ENCODE measurements around the gene SYNE2.

SYNE2 gene

GRCh38 chr14:63890553-63890952 is 37.7 kb downstream of the SYNE2 start:
- Histone ChIP-seq H3K27me3 (replicated peaks; ENCODE audit: control insufficient read depth, insufficient read depth, low read length, poor library complexity, severe bottlenecking) (no peaks in the 10 kb centered on the region), H3K4me3 (ENCODE audit: insufficient read depth, low read depth, low read length, poor library complexity, severe bottlenecking) (no peak overlapping the region), H3K9me3 (ENCODE audit: control insufficient read depth, low read length) (no peaks in the 10 kb centered on the region), H3K27ac (ENCODE audit: insufficient read depth, low read length, poor library complexity, severe bottlenecking) (no peak overlapping the region), H3K36me3 (ENCODE audit: control insufficient read depth, insufficient read depth, low read length) (no peaks in the 10 kb centered on the region), H3K4me1 (ENCODE audit: control insufficient read depth, insufficient read depth, low read length, poor library complexity, severe bottlenecking) (no peaks in the 10 kb centered on the region)
- DNase-seq, result no peak

- H3K27ac ChIP-seq (ENCODE audit: insufficient read depth, low read length, poor library complexity, severe bottlenecking), result no peak overlapping the region
- no peaks in the 10 kb centered on the region for H3K36me3 ChIP-seq (ENCODE audit: control insufficient read depth, insufficient read depth, low read length)
- H3K4me3 ChIP-seq (ENCODE audit: insufficient read depth, low read depth, low read length, poor library complexity, severe bottlenecking), result no peak overlapping the region
- DNase-seq, result no peak
- H3K27me3 ChIP-seq (replicated peaks; ENCODE audit: control insufficient read depth, insufficient read depth, low read length, poor library complexity, severe bottlenecking), result no peaks in the 10 kb centered on the region
- H3K9me3 ChIP-seq (ENCODE audit: control insufficient read depth, low read length), result no peaks in the 10 kb centered on the region
- no peaks in the 10 kb centered on the region for H3K4me1 ChIP-seq (ENCODE audit: control insufficient read depth, insufficient read depth, low read length, poor library complexity, severe bottlenecking)
These were observed 38.6 kb downstream of the SYNE2 start for GRCh38 chr14:63891148-63891975.

GRCh38 chr14:63892265-63892664 is 39.5 kb downstream of the SYNE2 start:
- Histone ChIP-seq H3K27ac (ENCODE audit: insufficient read depth, low read length, poor library complexity, severe bottlenecking) (no peak overlapping the region), H3K4me1 (ENCODE audit: control insufficient read depth, insufficient read depth, low read length, poor library complexity, severe bottlenecking) (no peaks in the 10 kb centered on the region), H3K36me3 (ENCODE audit: control insufficient read depth, insufficient read depth, low read length) (no peaks in the 10 kb centered on the region), H3K9me3 (ENCODE audit: control insufficient read depth, low read length) (no peaks in the 10 kb centered on the region), H3K4me3 (ENCODE audit: insufficient read depth, low read depth, low read length, poor library complexity, severe bottlenecking) (no peak overlapping the region), H3K27me3 (replicated peaks; ENCODE audit: control insufficient read depth, insufficient read depth, low read length, poor library complexity, severe bottlenecking) (no peaks in the 10 kb centered on the region)
- no peak for DNase-seq

- Histone ChIP-seq H3K36me3 (ENCODE audit: control insufficient read depth, insufficient read depth, low read length) (no peaks in the 10 kb centered on the region), H3K9me3 (ENCODE audit: control insufficient read depth, low read length) (no peaks in the 10 kb centered on the region), H3K27me3 (replicated peaks; ENCODE audit: control insufficient read depth, insufficient read depth, low read length, poor library complexity, severe bottlenecking) (no peaks in the 10 kb centered on the region), H3K27ac (ENCODE audit: insufficient read depth, low read length, poor library complexity, severe bottlenecking) (no peak overlapping the region), H3K4me1 (ENCODE audit: control insufficient read depth, insufficient read depth, low read length, poor library complexity, severe bottlenecking) (no peaks in the 10 kb centered on the region), H3K4me3 (ENCODE audit: insufficient read depth, low read depth, low read length, poor library complexity, severe bottlenecking) (no peak overlapping the region)
- no peak for DNase-seq
These were observed 41.1 kb downstream of the SYNE2 start for GRCh38 chr14:63893701-63894458.

GRCh38 chr14:63895510-63895909 is 42.7 kb downstream of the SYNE2 start:
- DNase-seq, result no peak
- Histone ChIP-seq H3K4me1 (ENCODE audit: control insufficient read depth, insufficient read depth, low read length, poor library complexity, severe bottlenecking) (peaks cover 5% of the 10 kb centered on the region), H3K27ac (ENCODE audit: insufficient read depth, low read length, poor library complexity, severe bottlenecking) (no peak overlapping the region), H3K36me3 (ENCODE audit: control insufficient read depth, insufficient read depth, low read length) (no peaks in the 10 kb centered on the region), H3K27me3 (replicated peaks; ENCODE audit: control insufficient read depth, insufficient read depth, low read length, poor library complexity, severe bottlenecking) (no peaks in the 10 kb centered on the region), H3K9me3 (ENCODE audit: control insufficient read depth, low read length) (no peaks in the 10 kb centered on the region), H3K4me3 (ENCODE audit: insufficient read depth, low read depth, low read length, poor library complexity, severe bottlenecking) (no peak overlapping the region)

- DNase-seq, result no peak
- H3K4me3 ChIP-seq (ENCODE audit: insufficient read depth, low read depth, low read length, poor library complexity, severe bottlenecking), result no peak overlapping the region
- peaks cover 9% of the 10 kb centered on the region for H3K4me1 ChIP-seq (ENCODE audit: control insufficient read depth, insufficient read depth, low read length, poor library complexity, severe bottlenecking)
- no peaks in the 10 kb centered on the region for H3K9me3 ChIP-seq (ENCODE audit: control insufficient read depth, low read length)
- H3K27ac ChIP-seq (ENCODE audit: insufficient read depth, low read length, poor library complexity, severe bottlenecking), result no peak overlapping the region
- H3K36me3 ChIP-seq (ENCODE audit: control insufficient read depth, insufficient read depth, low read length), result no peaks in the 10 kb centered on the region
- no peaks in the 10 kb centered on the region for H3K27me3 ChIP-seq (replicated peaks; ENCODE audit: control insufficient read depth, insufficient read depth, low read length, poor library complexity, severe bottlenecking)
These were observed 43.5 kb downstream of the SYNE2 start for GRCh38 chr14:63896278-63896720.

- DNase-seq, result no peak
- peaks cover 9% of the 10 kb centered on the region for H3K4me1 ChIP-seq (ENCODE audit: control insufficient read depth, insufficient read depth, low read length, poor library complexity, severe bottlenecking)
- H3K9me3 ChIP-seq (ENCODE audit: control insufficient read depth, low read length), result no peaks in the 10 kb centered on the region
- no peak overlapping the region for H3K27ac ChIP-seq (ENCODE audit: insufficient read depth, low read length, poor library complexity, severe bottlenecking)
- H3K4me3 ChIP-seq (ENCODE audit: insufficient read depth, low read depth, low read length, poor library complexity, severe bottlenecking), result no peak overlapping the region
- no peaks in the 10 kb centered on the region for H3K27me3 ChIP-seq (replicated peaks; ENCODE audit: control insufficient read depth, insufficient read depth, low read length, poor library complexity, severe bottlenecking)
- no peaks in the 10 kb centered on the region for H3K36me3 ChIP-seq (ENCODE audit: control insufficient read depth, insufficient read depth, low read length)
These were observed 44.9 kb downstream of the SYNE2 start for GRCh38 chr14:63897721-63898163.

GRCh38 chr14:63899953-63900352 is 47.1 kb downstream of the SYNE2 start:
- Histone ChIP-seq H3K36me3 (ENCODE audit: control insufficient read depth, insufficient read depth, low read length) (no peaks in the 10 kb centered on the region), H3K4me3 (ENCODE audit: insufficient read depth, low read depth, low read length, poor library complexity, severe bottlenecking) (no peak overlapping the region), H3K9me3 (ENCODE audit: control insufficient read depth, low read length) (no peaks in the 10 kb centered on the region), H3K27ac (ENCODE audit: insufficient read depth, low read length, poor library complexity, severe bottlenecking) (no peak overlapping the region), H3K4me1 (ENCODE audit: control insufficient read depth, insufficient read depth, low read length, poor library complexity, severe bottlenecking) (peaks cover 9% of the 10 kb centered on the region), H3K27me3 (replicated peaks; ENCODE audit: control insufficient read depth, insufficient read depth, low read length, poor library complexity, severe bottlenecking) (no peaks in the 10 kb centered on the region)
- no peak for DNase-seq

GRCh38 chr14:63901434-63902085 is 48.8 kb downstream of the SYNE2 start:
- Histone ChIP-seq H3K4me3 (ENCODE audit: insufficient read depth, low read depth, low read length, poor library complexity, severe bottlenecking) (no peak overlapping the region), H3K27ac (ENCODE audit: insufficient read depth, low read length, poor library complexity, severe bottlenecking) (no peak overlapping the region), H3K36me3 (ENCODE audit: control insufficient read depth, insufficient read depth, low read length) (no peaks in the 10 kb centered on the region), H3K9me3 (ENCODE audit: control insufficient read depth, low read length) (no peaks in the 10 kb centered on the region), H3K4me1 (ENCODE audit: control insufficient read depth, insufficient read depth, low read length, poor library complexity, severe bottlenecking) (peaks cover 9% of the 10 kb centered on the region), H3K27me3 (replicated peaks; ENCODE audit: control insufficient read depth, insufficient read depth, low read length, poor library complexity, severe bottlenecking) (no peaks in the 10 kb centered on the region)
- DNase-seq, result no peak

All from effector memory CD4-positive, alpha-beta T cell (primary cell).